Activated CD8-positive, alpha-beta T cell treated with anti-CD3 and anti-CD28 coated beads for 36 hours (primary cell): ENCODE results near the gene TPCN1. TPM values are rescaled to one million over a fixed set of nuclear protein-coding genes. Genes with fewer than 3 reads are reported as not detected.
A peak's percentile ranks its signal among the peaks of the same experiment; 100 is the strongest.

ENCODE experiments used
- ATAC-seq: fragments of 200-7000 bp; cut with Tn5 transposase; one replicate; pipeline ENCODE4 v1.10.0; 2021; ENCODE audit warnings: mild to moderate bottlenecking, moderate library complexity
- CTCF ChIA-PET: fragments of 350-600 bp; sonication (Branson Sonifier 250); formaldehyde crosslinking; loops from one replicate; lab custom pipeline; 2021; ENCODE audit warnings: antibody characterized with exemption; lab: Charles Lee
- POLR2A ChIA-PET: fragments of 350-600 bp; sonication (Branson Sonifier 250); formaldehyde crosslinking; loops from one replicate; lab custom pipeline; 2021; ENCODE audit warnings: antibody characterized with exemption; lab: Charles Lee
- DNase-seq: peaks from one replicate; pipeline ENCODE4 v3.0.0-alpha.2; 2020
- H3K27ac Mint-ChIP-seq: one replicate; pipeline ENCODE4 v1.8.0; 2021; ENCODE audit warnings: mild to moderate bottlenecking, mixed read lengths
- H3K27me3 Mint-ChIP-seq: one replicate; pipeline ENCODE4 v1.8.0; 2021; ENCODE audit warnings: mixed read lengths
- H3K36me3 Mint-ChIP-seq: one replicate; pipeline ENCODE4 v1.8.0; 2021; ENCODE audit warnings: low read depth, mixed read lengths
- H3K4me1 Mint-ChIP-seq: one replicate; pipeline ENCODE4 v1.8.0; 2021; ENCODE audit warnings: low read depth, mixed read lengths
- H3K4me3 Mint-ChIP-seq: one replicate; pipeline ENCODE4 v1.8.0; 2021; ENCODE audit warnings: mild to moderate bottlenecking, moderate library complexity, mixed read lengths
- H3K9me3 Mint-ChIP-seq: one replicate; pipeline ENCODE4 v1.8.0; 2021; ENCODE audit warnings: mixed read lengths
- CTCF ChIP-seq: fragments of 200-600 bp; IDR thresholded peaks from one replicate; pipeline ENCODE4 v1.8.0; 2022; ENCODE audit warnings: antibody characterized with exemption, mild to moderate bottlenecking
- intact Hi-C: fragments of 100-400 bp; cut with micrococcal nuclease; formaldehyde crosslinking; loops from one replicate; pipeline ENCODE4 v1.10.0; 2022
- total RNA-seq, 2 experiments: library from RNA; stranded (reverse); gene quantifications; one replicate each; pipeline ENCODE4 v1.2.3, GENCODE V29; 2021

Gene TPCN1
- total RNA-seq, 2 experiments from 2014 or later = 29.9 to 33.5 TPM

- ATAC-seq (no peak), DNase-seq (no peak)
- Mint-ChIP-seq H3K4me1 (peaks cover 46% of the 10 kb centered on the region), H3K27me3 (no peaks in the 10 kb centered on the region), H3K4me3 (no peak overlapping the region), H3K9me3 (no peaks in the 10 kb centered on the region), H3K36me3 (peaks cover 48% of the 10 kb centered on the region), H3K27ac (no peak overlapping the region)
- ChIA-PET CTCF (interaction anchor here (1.3 kb wide), 1 partner anchor 27 kb away, joined by 4 read pairs; no protein-coding TSS in a partner anchor), POLR2A (interaction anchor here (1.6 kb wide), 1 partner anchor 9 kb away, joined by 5 read pairs; no protein-coding TSS in a partner anchor)
- no peak for TF ChIP-seq CTCF
- intact Hi-C loops = no loop called here
Measured at GRCh38 chr12:113226696-113227568, 5.7 kb downstream of the TPCN1 start.

- TF ChIP-seq CTCF = no peak
- H3K4me3 Mint-ChIP-seq = no peak overlapping the region
- ChIA-PET CTCF (no interaction called here), POLR2A (interaction anchor here (1.4 kb wide), 1 partner anchor 42 kb away, joined by 5 read pairs; no protein-coding TSS in a partner anchor)
- H3K4me1 Mint-ChIP-seq = peaks cover 44% of the 10 kb centered on the region
- H3K27ac Mint-ChIP-seq = peak overlapping the region; percentile 24
- intact Hi-C loops = no loop called here
- H3K36me3 Mint-ChIP-seq = peaks cover 54% of the 10 kb centered on the region
- H3K9me3 Mint-ChIP-seq = no peaks in the 10 kb centered on the region
- no peaks in the 10 kb centered on the region for H3K27me3 Mint-ChIP-seq
- ATAC-seq = no peak
- no peak for DNase-seq
Measured at GRCh38 chr12:113227686-113228391, 6.6 kb downstream of the TPCN1 start.

GRCh38 chr12:113228394-113229028 lies 7.2 kb downstream of the TPCN1 start:
- no peaks in the 10 kb centered on the region for H3K27me3 Mint-ChIP-seq
- peaks cover 45% of the 10 kb centered on the region for H3K4me1 Mint-ChIP-seq
- ChIA-PET POLR2A (interaction anchor here (1.4 kb wide), 1 partner anchor 42 kb away, joined by 5 read pairs; no protein-coding TSS in a partner anchor), CTCF (interaction anchor here (1.1 kb wide), 1 partner anchor 12 kb away, joined by 3 read pairs; no protein-coding TSS in a partner anchor)
- peaks cover 58% of the 10 kb centered on the region for H3K36me3 Mint-ChIP-seq
- ATAC-seq (no peak), DNase-seq (no peak)
- H3K9me3 Mint-ChIP-seq = no peaks in the 10 kb centered on the region
- H3K27ac Mint-ChIP-seq = peak overlapping the region; percentile 34
- H3K4me3 Mint-ChIP-seq = no peak overlapping the region
- TF ChIP-seq CTCF = no peak
- intact Hi-C loops = no loop called here

- peak; percentile 20 for ATAC-seq
- POLR2A ChIA-PET = interaction anchor here (0.8 to 4.1 kb wide), 7 partner anchors 8 to 63 kb away, joined by 3 to 18 read pairs (median 3); partner anchors contain the start of gene DDX54
- peak; percentile 23 for DNase-seq
Measured at GRCh38 chr12:113230315-113231234, 9.3 kb downstream of the TPCN1 start.

More at GRCh38 chr12:113230315-113231234, 9.3 kb downstream of the TPCN1 start:
- Mint-ChIP-seq H3K9me3 (no peaks in the 10 kb centered on the region), H3K4me1 (peaks cover 43% of the 10 kb centered on the region), H3K27ac (peak overlapping the region; percentile 89), H3K36me3 (peaks cover 62% of the 10 kb centered on the region), H3K4me3 (no peak overlapping the region), H3K27me3 (no peaks in the 10 kb centered on the region)
- CTCF ChIA-PET = interaction anchor here (1.0 to 1.4 kb wide), 3 partner anchors 9 to 56 kb away, joined by 3 to 4 read pairs (median 3); partner anchors contain the start of gene TPCN1
- no peak for TF ChIP-seq CTCF
- intact Hi-C loops = loop anchor here (5.0 kb wide), 1 partner anchor 33 kb away; no protein-coding TSS in a partner anchor
